ENCODE results near the gene FAM177A1.
A peak's percentile ranks its signal among the peaks of the same experiment; 100 is the strongest.

FAM177A1 gene

DNA sequence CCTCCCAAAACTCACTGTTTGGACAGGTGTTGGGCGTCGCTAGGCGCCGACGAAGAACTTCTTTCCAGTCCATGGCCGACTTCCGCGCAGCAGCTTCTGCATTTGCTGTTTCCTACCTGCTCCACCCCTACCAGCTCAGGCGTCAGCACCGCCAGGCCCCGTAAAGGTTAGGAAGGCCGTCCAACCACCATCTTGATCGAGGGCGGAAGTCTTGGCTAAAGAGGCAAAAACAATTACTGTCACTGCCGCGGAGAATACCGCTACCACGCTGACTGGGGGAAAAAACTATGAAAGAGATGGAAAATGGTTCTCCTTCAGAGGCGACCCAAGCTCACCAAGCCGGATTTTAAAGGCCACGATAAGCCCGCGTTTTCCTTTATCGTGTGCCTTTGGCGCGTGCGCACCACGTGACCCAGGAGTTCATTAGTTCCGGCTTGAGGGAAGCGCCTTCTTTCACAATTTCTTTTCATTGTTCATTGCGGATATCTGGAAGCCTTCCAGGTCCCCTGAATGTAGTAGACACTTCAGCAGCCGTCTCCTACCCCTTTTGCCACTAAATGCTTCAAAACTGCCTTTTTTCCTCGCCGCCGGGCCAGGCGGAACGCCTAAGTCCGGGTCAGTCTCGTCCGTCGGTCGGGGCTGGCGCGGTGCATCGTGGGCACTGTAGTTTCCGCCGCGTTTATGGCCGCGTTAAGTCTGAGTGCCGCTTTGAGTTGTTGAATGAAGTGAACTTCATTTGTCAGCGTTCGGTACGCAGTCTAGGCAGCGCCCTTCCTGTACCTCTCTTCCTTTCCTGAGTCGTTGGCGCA, 76.0 kb downstream of the FAM177A1 start, which contains the start of the genes PPP2R3C and PRORP:
PPP2R3C (minus strand) TSS at position 104 of the 809 bp plus-strand sequence; CDS start at position 73, 31 bp downstream.
PRORP (plus strand) TSS at position 666 of the 809 bp plus-strand sequence. CDS start 694 bp downstream, outside the sequence.
- peak; percentile 97 for DNase-seq (ENCODE audit: low read depth, low spot score)

DNA sequence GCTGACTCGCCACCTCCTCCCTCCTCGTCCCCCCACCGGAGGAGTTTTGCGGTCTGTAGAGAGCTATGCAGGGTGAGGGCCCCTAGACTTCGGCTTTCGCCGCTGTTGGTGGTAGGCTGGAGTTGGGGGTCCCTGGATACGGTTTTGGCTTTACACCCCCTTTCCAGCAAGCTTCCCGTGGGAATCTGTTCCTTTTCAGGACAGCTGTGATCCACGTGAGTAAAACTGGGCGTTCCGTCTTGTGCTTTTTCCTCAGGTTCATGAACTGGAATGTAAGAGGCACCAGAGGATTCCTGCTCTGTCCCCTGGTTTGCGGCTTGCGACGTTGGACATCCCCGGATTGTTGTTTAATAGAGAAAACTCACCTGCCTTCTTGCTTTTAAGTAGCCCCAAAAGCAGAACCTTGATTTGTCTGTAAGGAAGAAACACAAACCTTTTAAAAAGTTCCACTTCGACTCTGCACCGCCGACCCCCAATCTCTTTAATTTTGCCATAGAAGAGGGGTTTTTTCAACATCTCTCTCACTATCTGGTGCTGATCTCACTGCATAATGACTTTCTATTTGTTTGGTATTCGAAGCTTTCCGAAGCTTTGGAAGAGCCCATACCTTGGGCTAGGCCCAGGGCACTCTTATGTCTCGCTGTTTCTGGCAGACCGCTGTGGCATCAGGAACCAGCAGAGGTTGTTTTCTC, 76.8 kb downstream of the FAM177A1 start:
- DNase-seq (ENCODE audit: low read depth, low spot score) = no peak

More for the DNA sequence above, 76.0 kb downstream of the FAM177A1 start, which contains the start of the genes PPP2R3C and PRORP:
- peak within 1 kb of the TSS; percentile 97 for H3K27ac ChIP-seq

DNA sequence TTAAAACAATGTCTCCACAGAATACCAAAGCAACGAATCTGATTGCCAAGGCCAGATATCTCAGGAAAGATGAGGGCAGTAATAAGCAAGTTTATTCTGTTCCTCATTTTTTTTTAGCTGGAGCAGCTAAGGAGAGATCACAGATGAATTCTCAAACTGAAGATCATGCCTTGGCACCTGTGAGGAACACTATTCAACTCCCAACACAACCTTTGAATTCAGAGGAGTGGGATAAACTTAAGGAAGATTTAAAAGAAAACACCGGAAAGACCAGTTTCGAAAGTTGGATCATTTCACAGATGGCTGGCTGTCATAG, 77.3 kb downstream of the FAM177A1 start:
- DNase-seq (ENCODE audit: low read depth, low spot score) = no peak
- peak overlapping the region; percentile 97 for H3K27ac ChIP-seq

More for the DNA sequence above, 76.8 kb downstream of the FAM177A1 start:
- H3K27ac ChIP-seq = peak overlapping the region; percentile 97

DNA sequence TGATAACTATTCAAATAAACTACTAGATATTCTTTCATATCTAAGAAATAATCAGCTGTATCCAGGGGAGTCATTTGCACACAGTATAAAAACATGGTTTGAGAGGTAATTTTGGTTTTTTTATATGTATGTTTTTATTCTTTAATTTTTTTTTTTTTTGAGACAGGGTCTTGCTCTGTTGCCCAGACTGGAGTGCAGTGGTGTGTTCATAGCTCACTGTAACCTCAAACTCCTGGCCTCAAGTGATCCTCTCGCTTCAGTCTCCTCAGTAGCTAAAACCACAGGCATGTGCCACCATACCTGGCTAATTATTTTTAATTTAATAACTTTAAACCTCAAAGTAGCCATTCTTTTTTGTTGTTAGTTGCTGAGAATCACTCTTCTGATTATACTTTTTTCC, 78.1 kb downstream of the FAM177A1 start:
- DNase-seq (ENCODE audit: low read depth, low spot score) = no peak
- H3K27ac ChIP-seq = no peak overlapping the region
